ENCODE data around the gene SLC11A2. TPM values are rescaled to one million over a fixed set of nuclear protein-coding genes. Genes with fewer than 3 reads are reported as not detected.

SLC11A2 gene
- total RNA-seq, 1 donor from 2014 or later: 47.3 TPM

GRCh38 chr12:50999093-50999492, 27.1 kb downstream of the SLC11A2 start:
- Mint-ChIP-seq H3K27me3 (ENCODE audit: unreplicated experiment) (peaks cover 4% of the 10 kb centered on the region), H3K27ac (ENCODE audit: unreplicated experiment) (no peak overlapping the region), H3K36me3 (ENCODE audit: low read depth, unreplicated experiment) (peaks cover 31% of the 10 kb centered on the region), H3K4me3 (ENCODE audit: unreplicated experiment) (no peak overlapping the region), H3K4me1 (ENCODE audit: unreplicated experiment) (peaks cover 8% of the 10 kb centered on the region), H3K9me3 (ENCODE audit: unreplicated experiment) (no peaks in the 10 kb centered on the region)
- no peak for TF ChIP-seq CTCF (IDR thresholded peaks at IDR 0.05; ENCODE audit: unreplicated experiment)
- DNase-seq (ENCODE audit: low spot score): no peak

- Mint-ChIP-seq H3K27me3 (ENCODE audit: unreplicated experiment) (peaks cover 3% of the 10 kb centered on the region), H3K4me3 (ENCODE audit: unreplicated experiment) (no peak overlapping the region), H3K4me1 (ENCODE audit: unreplicated experiment) (peaks cover 14% of the 10 kb centered on the region), H3K27ac (ENCODE audit: unreplicated experiment) (no peak overlapping the region), H3K9me3 (ENCODE audit: unreplicated experiment) (no peaks in the 10 kb centered on the region), H3K36me3 (ENCODE audit: low read depth, unreplicated experiment) (peaks cover 47% of the 10 kb centered on the region)
- no peak for TF ChIP-seq CTCF (IDR thresholded peaks at IDR 0.05; ENCODE audit: unreplicated experiment)
- DNase-seq (ENCODE audit: low spot score): no peak
Observed at GRCh38 chr12:50992819-50993218, 33.4 kb downstream of the SLC11A2 start.

- TF ChIP-seq CTCF (IDR thresholded peaks at IDR 0.05; ENCODE audit: unreplicated experiment): no peak
- Mint-ChIP-seq H3K27ac (ENCODE audit: unreplicated experiment) (no peak overlapping the region), H3K9me3 (ENCODE audit: unreplicated experiment) (no peaks in the 10 kb centered on the region), H3K36me3 (ENCODE audit: low read depth, unreplicated experiment) (peaks cover 40% of the 10 kb centered on the region), H3K27me3 (ENCODE audit: unreplicated experiment) (peaks cover 3% of the 10 kb centered on the region), H3K4me3 (ENCODE audit: unreplicated experiment) (peak overlapping the region; percentile 3), H3K4me1 (ENCODE audit: unreplicated experiment) (peaks cover 20% of the 10 kb centered on the region)
- DNase-seq (ENCODE audit: low spot score): no peak
Observed at GRCh38 chr12:50991291-50991690, 34.9 kb downstream of the SLC11A2 start.

- DNase-seq (ENCODE audit: low spot score): no peak
- Mint-ChIP-seq H3K9me3 (ENCODE audit: unreplicated experiment) (no peaks in the 10 kb centered on the region), H3K4me1 (ENCODE audit: unreplicated experiment) (peaks cover 18% of the 10 kb centered on the region), H3K27me3 (ENCODE audit: unreplicated experiment) (peaks cover 3% of the 10 kb centered on the region), H3K27ac (ENCODE audit: unreplicated experiment) (no peak overlapping the region), H3K4me3 (ENCODE audit: unreplicated experiment) (no peak overlapping the region), H3K36me3 (ENCODE audit: low read depth, unreplicated experiment) (peaks cover 39% of the 10 kb centered on the region)
- TF ChIP-seq CTCF (IDR thresholded peaks at IDR 0.05; ENCODE audit: unreplicated experiment): no peak
Observed at GRCh38 chr12:50990791-50991190, 35.4 kb downstream of the SLC11A2 start.

GRCh38 chr12:50990147-50990727, 35.9 kb downstream of the SLC11A2 start:
- no peak overlapping the region for H3K27ac Mint-ChIP-seq (ENCODE audit: unreplicated experiment)
- H3K4me1 Mint-ChIP-seq (ENCODE audit: unreplicated experiment): peaks cover 15% of the 10 kb centered on the region
- H3K27me3 Mint-ChIP-seq (ENCODE audit: unreplicated experiment): no peaks in the 10 kb centered on the region
- TF ChIP-seq CTCF (IDR thresholded peaks at IDR 0.05; ENCODE audit: unreplicated experiment): no peak
- peaks cover 34% of the 10 kb centered on the region for H3K36me3 Mint-ChIP-seq (ENCODE audit: low read depth, unreplicated experiment)
- no peak overlapping the region for H3K4me3 Mint-ChIP-seq (ENCODE audit: unreplicated experiment)
- no peak for DNase-seq (ENCODE audit: low spot score)
- H3K9me3 Mint-ChIP-seq (ENCODE audit: unreplicated experiment): no peaks in the 10 kb centered on the region
